Activated T-helper 1 cell treated with Interleukin-2 at 50 U/mL for 16 hours (primary cell): Measurements from ENCODE around the gene C9orf72.
"Not testable (repeated sequence)": the region's sequence is repeated elsewhere in the genome, so short reads cannot be mapped to it uniquely, and the experiment has no call there.

Source experiments
- DNase-seq: peaks from one replicate; pipeline ENCODE4 v3.0.0-alpha.2; 2020; ENCODE audit warnings: low read depth

C9orf72 gene, protein sequence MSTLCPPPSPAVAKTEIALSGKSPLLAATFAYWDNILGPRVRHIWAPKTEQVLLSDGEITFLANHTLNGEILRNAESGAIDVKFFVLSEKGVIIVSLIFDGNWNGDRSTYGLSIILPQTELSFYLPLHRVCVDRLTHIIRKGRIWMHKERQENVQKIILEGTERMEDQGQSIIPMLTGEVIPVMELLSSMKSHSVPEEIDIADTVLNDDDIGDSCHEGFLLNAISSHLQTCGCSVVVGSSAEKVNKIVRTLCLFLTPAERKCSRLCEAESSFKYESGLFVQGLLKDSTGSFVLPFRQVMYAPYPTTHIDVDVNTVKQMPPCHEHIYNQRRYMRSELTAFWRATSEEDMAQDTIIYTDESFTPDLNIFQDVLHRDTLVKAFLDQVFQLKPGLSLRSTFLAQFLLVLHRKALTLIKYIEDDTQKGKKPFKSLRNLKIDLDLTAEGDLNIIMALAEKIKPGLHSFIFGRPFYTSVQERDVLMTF

DNA sequence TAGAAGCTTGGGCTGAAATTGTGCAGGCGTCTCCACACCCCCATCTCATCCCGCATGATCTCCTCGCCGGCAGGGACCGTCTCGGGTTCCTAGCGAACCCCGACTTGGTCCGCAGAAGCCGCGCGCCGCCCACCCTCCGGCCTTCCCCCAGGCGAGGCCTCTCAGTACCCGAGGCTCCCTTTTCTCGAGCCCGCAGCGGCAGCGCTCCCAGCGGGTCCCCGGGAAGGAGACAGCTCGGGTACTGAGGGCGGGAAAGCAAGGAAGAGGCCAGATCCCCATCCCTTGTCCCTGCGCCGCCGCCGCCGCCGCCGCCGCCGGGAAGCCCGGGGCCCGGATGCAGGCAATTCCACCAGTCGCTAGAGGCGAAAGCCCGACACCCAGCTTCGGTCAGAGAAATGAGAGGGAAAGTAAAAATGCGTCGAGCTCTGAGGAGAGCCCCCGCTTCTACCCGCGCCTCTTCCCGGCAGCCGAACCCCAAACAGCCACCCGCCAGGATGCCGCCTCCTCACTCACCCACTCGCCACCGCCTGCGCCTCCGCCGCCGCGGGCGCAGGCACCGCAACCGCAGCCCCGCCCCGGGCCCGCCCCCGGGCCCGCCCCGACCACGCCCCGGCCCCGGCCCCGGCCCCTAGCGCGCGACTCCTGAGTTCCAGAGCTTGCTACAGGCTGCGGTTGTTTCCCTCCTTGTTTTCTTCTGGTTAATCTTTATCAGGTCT, at the start of gene C9orf72:
C9orf72 (minus strand) TSS at position 564 of the 716 bp plus-strand sequence. CDS start 6,361 bp downstream, outside the sequence.
- peak; percentile 86 for DNase-seq

DNA sequence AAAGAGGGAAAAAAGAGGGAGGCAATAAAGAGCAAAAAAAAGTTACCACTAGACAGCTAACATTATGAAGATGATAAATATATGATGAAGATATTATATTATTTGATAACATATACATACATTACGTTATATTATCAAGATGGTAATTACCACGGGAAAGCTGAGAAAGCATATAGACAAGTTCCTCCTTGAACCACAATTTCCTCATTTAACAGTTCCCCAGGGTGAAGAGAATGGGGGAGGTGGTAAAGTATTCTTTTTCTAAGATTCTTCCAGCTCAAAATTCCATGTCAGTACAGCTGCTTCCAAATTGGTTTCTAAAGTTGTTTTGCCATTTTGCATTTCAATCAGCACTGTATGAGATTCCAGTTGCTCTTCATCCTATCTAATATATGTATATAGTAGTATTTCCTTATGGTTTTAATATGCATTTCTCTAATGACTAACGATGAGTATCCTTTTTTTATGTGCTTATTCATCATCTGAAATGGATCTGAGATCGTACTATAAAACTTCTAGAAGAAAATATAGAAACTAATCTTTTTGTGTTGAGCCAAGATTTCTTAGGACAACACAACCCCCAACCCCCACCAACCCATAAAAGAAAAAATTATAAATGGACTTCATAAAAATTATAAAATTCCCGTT, 49.5 kb upstream of the C9orf72 start:
- no peak for DNase-seq

DNA sequence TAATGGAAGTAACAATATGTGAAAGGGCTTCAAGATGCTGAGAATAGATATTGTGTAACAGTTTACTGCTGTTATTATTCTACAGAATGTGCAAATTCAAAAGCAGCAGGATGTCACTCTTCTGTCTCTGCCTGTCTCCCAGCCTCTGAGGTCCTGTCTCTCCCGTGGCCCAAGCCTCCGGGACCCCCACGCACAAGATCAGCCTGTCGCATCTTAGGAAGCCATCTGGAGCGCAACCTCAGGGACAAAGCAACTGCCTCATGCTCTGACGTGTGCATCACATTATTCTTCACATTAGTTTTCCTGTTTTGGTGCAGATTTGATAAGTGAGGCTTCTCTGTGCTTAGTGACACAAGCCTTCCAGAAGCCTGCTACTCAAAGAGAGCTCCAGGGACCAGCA, 46.5 kb upstream of the C9orf72 start:
- no peak for DNase-seq

DNA sequence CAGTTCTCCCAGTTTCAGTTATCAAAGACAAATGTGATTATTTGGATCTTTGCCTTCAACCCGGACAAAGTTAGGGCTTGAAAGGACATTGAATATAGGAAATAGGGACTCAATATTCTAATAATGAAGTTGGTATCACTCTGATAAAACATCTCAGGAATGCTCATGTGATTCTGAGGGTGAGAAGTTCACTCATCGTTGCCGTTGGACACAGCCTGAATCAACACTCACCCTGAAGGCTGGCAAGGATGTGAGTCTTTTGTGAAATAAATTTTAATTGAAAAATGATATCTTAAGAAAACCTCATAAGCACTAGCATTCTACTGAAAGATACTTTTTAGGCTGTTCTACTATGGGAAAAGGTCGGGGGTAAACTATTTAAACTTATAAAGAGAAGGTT, 44.8 kb upstream of the C9orf72 start:
- no peak for DNase-seq

DNA sequence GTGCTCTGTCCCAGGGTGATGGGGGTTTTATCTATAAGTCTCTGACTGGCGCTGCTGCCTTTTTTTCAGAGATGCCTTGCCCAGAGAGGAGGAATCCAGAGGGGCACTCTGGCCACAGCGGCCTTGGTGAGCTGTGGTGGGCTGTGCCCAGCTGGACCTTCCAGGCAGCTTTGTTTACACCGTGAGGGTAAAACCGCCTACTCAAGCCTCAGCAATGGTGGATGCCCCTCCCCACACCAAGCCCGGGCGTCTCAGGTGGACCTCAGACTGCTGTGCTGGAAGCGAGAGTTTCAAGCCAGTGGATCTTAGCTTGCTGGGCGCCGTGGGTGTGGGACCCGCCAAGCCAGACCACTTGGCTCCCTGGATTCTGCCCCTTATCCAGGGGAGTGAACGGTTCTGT, 41.3 kb upstream of the C9orf72 start:
- DNase-seq = no peak

DNA sequence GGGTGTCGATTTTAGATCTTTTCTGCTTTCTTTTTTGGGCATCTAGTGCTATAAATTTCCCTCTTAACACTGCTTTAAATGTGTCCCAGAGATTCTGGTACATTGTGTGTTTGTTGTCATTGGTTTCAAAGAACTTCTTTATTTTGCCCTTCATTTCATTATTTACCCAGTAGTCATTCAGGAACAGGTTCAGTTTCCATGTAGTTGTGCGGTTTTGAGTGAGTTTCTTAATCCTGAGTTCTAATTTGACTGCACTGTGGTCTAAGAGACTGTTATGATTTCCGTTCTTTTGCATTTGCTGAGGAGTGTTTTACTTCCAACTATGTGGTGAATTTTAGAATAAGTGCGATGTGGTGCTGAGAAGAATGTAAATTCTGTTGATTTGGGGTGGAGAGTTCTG, 38.8 kb upstream of the C9orf72 start:
- not testable (repeated sequence) for DNase-seq

DNA sequence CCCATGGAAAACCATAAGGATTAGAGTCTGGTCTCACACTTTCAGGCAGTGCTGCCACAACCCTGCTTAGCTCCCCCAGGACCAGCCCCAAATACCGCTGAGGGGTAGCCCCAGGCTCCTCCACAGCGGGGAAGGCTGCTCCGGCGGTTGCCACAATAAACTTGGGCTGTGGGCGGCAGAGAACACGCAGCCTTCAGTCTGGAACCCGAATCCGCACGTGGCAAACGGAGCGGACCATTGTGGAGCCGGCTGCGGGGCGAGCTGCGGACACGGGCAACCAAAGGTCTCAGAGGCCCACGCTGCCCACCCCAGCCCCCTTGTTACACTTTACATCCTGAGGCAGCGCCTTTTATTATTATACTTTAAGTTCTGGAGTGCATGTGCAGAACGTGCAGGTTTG, 37.3 kb upstream of the C9orf72 start:
- no peak for DNase-seq

DNA sequence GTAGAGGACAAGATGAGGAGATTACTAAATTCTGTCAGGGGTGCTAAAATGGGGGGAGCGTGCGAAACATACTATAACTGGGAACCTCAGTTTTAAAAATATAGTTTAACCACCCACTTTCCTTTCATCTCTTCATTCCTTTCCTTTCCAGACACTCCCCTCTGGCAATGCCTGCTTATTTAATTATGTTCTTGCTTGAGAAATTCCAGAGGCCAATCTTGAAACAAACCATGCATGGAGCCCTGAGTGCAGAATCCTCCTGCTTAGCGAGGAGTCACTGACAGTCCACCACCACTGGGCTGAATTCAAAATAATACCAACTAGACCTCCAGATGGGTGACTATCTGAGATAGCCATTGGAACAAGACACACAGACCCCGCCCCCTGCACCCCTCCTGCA, 29.7 kb upstream of the C9orf72 start:
- DNase-seq = no peak

DNA sequence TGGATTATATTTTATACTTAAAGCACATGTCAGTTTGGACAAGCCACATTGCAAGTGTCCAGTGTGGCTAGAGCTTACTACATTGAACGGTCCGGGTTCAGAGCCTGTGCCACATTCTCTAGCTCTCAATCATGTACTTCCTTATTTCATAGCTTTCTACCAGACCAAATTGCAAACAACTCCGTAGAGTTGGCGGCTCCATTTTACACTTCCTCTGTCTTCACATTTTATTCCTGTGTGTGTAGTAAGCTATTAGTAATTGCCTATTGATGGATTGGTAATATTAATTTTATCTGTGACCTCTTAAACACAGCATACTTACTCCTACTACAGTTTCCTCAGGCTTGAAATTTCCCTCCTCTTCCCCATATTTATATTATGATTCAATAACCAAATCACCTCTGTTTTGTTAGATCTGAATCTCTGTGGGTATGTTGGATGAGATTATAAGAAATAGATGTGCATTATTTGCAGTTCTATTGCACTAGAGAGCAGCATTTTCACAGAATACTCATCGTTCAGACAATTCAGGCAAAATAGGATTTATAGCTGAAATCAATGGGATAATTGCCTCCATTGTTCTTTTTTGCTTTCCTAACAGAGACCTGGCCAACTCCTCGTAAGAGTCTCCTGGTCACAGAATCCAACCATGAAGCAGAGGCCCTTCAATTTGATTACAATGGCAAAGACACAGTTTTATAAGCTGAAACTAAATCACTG, 29.0 kb upstream of the C9orf72 start:
- DNase-seq = no peak

DNA sequence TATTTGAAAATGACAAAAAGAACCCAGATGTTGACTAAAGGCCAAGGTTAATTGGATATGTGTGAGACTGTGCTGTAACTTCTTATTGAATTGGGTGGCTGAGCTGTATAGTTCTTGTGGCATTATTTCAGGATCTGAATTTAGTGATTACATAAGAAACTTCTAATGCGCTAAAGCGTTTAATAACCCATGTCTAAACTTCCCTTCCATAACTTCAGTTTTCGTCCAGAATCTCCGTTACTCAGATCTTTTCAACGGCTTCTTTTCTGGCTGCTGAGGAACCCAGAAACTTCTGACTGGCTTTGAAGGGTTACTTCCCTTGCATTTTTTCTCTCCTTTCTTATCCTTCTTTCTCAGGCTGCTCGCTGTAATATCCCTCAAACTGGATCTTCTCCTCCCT, 28.1 kb upstream of the C9orf72 start:
- no peak for DNase-seq

DNA sequence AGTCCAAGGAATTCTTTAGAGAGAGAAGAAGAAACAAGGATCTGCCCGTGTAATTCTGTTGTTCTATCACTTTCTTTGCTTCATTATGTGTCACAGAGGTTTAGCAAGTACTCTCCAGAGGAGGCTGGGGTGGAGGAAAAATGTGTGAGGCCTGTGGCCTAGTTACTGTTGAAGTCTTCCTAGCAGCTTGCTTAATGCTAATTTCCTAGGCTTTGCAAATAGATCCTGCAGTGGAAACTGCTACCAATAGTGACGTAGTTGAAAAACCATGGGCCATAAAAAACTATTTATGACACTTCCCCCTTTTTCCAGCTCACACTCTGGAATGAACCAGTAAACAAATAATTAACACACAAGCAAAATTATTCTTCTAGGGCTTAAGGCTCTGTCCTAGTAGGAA, 27.0 kb upstream of the C9orf72 start:
- no peak for DNase-seq

DNA sequence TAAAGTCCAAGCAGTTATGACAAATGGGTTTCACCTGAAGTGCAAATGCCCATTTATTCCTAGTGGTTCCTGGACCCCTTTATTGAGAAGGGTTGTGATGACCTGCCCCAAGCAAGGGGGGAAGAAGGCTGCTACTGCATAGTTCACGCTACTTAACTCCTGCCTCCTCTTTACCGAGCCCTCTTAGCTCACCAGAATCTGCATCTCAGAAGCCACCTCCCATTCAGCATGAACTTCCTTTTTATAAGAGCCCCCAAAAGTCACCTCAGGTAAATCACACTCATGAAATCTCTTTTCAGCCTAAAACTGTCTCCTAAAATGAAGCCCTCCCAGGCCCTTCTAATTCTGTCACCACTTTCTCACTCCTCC, 26.6 kb upstream of the C9orf72 start:
- DNase-seq = no peak

DNA sequence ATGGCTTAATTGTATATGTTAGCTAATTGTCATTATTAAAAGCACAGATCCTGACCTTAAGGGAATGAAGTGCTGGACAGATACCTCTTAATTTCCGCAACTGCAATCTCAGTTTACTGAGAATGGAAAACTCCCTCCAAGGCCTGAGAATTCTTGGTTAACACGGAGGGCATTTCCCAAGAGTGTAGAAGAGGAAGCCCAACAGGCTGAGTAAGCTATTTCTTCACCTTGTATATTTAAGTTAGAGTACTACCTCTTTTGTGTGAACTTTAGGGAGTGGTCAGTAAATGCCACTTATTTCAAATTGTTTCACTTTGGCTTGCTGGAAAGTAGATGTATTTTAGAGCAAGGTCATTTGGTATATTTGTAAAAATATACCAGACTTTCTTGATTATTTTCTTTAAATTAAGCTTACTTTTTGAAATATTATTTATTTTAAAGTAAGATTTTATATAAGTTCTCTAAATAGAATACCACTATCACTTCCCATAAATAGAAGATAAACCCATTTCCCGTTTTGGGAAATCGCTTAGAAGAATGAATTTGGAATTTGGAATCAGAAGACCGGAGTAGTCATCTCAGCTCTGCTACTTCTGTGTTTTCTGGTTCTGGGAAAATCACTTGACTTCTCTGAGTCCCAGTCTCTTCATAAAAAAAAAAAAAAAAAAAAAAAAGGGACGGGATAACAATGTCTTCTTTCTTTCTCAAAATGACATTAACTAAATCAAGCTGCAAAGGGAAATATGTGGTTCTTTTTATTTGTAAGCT, 26.0 kb upstream of the C9orf72 start:
- DNase-seq = no peak

DNA sequence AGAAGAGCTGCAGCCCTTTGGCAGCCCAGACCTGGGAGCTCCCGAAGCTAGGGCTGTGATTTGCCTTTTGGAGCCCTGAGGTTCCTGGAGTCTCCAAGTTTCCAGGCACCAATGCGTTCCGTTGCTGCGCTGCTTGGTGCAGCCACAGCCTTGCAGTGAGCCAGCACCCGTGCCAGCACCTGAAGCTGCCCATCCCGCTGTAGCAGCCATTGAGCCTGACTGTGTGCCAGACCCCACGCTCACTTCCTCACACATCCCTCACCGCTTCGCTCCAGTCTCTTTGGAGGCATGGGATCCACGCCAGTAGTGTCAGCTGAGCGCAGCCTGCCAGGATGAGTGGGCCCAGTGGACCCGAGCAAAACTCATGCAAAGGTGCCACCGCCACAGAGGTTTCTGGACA, 22.5 kb upstream of the C9orf72 start:
- no peak for DNase-seq

DNA sequence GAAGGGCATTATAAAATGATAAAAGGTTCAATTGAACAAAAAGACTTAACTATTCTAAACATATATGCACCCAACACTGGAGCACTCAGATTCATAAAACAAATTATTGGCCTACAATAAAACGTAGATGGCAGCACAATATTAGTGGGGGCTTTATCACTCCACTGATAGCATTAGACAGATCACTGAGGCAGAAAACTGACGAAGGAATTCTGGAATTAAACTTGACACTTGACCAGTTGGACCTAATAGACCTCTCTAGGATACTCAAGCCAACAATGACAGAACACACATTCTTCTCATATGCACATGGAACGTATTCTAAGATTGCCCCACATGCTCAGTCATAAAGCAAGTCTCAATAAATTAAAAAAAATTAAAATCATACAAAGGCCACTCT, 18.4 kb upstream of the C9orf72 start:
- DNase-seq = no peak

DNA sequence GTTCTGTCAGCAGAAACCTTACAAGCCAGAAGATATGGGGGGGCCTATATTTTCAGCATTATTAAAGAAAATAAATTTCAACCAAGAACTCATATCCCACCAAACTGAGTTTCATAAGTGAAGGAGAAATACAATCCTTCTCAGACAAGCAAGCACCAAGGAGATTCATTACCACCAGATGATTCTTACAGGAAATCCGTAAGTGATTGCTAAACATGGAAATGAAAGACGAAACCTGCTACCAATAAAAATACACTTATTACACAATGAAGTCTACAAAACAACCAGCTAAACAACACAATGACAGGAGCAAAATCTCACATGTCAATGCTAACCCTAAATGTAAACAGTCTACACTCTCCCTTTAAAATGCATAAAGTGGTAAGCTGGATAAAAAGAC, 17.8 kb upstream of the C9orf72 start:
- no peak for DNase-seq

DNA sequence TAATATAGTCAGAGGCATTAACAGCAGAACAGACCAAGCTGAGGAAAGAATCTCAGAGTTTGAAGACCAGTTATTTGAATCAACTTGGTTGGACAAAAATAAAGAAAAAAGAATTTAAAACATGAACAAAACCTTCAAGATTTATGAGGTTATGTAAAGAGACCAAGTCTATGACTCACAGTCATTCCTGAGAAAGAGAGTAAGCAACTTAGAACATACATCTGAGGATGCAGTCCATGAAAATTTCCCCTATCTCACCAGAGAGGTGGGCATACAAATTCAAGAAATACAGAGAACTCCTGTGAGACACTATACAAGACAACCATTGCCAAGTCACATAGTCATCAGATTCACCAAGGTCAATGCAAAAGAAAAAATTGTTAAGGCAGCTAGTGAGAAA, 17.4 kb upstream of the C9orf72 start:
- DNase-seq = no peak

DNA sequence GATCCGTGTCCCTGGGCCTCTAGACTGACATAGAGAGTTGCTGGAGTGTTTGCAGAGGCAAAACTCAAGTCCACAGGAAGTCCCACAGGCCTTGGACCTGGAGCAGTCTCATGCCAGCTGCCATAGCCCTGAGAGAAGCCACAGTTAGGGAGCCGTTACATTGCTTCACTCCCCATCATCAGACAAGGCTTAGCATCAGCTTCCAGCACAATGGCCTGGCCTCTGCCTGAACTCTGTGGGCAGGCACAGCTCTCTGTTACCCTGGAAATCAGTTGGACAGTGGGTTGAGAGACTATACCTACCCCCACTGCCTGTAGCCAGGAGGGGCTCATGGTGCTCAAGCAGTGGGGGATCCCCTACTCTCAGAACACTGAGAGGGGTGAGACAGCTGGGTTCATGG, 16.2 kb upstream of the C9orf72 start:
- no peak for DNase-seq

DNA sequence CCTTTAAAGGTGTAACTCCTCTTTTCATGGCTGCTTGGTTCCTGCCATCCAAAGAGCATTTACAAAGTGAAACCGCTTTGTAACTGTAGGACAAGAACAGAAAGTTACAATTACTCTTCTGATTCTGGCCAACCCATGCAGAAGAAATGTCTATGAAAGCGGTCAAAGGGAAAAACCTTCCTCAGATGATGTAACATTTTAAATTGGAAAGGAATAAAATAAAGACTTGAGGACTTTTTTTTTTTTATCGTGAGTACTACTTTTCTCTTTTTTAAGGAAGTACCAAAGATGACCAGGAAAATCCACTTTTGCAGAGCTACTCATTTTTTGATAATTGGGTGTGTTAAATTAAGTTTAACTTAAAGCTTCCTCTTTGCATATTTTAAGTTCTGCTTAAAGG, 13.0 kb upstream of the C9orf72 start:
- no peak for DNase-seq

DNA sequence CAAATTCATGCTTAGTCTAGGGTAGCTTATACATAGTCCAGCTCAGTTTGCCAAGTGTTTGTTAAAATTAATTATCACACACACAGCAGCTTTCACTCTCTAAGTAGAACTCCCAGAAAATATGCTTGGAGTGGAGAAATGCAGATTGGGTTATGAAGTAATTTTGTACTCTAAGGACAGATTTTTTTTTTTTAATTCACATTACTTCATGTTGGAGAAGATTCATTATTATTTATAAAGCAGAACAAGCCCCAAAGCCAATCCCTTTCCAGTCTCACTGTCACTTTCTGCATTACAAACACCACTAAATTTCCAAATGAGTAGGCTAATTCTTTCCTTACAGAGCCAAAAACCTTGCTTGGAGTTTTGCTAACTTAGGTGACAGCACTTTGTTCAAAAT, 11.7 kb upstream of the C9orf72 start:
- no peak for DNase-seq

DNA sequence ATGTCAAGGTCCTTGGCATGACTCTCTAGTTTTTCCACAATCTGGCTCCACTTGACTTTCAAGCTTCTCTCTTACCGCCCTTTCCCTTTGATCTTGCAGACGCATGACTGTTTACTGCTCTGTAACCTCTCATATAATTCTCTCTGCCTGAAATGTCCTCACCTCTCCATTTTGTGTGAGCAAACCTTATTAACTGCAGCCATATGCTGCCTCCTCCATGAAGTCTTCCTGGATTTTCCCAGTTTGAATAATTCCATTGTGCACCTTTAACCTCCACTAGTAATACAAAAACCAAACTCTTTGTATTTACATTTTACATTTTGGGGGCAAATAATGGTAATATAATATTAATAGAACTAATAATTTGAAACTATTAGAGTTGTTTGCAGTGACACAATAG, 9.5 kb upstream of the C9orf72 start:
- DNase-seq = no peak

DNA sequence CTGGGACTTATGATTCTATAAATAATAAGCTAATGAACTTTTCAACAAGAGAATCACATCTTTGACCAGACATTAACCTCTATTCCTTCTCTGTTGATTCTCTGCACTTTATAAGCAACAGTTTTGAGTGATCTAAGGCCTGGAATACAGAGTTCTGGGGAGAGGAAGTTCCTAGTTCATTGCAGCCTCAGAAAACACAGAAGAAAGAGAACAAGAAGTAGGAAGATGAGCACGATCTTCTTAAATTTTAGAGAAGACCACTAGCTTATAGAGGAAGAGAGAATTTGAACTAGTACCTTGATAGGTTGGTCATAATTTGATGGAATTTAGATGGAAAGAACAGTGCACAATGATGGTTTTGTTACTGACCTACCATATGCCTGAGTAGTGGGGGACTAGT, 8.5 kb upstream of the C9orf72 start:
- no peak for DNase-seq
